Measurements from ENCODE around the gene ZNF529. TPM values are rescaled to one million over a fixed set of nuclear protein-coding genes. Genes with fewer than 3 reads are reported as not detected.

Gene ZNF529
- total RNA-seq, 1 donor: 23.6 TPM

DNA sequence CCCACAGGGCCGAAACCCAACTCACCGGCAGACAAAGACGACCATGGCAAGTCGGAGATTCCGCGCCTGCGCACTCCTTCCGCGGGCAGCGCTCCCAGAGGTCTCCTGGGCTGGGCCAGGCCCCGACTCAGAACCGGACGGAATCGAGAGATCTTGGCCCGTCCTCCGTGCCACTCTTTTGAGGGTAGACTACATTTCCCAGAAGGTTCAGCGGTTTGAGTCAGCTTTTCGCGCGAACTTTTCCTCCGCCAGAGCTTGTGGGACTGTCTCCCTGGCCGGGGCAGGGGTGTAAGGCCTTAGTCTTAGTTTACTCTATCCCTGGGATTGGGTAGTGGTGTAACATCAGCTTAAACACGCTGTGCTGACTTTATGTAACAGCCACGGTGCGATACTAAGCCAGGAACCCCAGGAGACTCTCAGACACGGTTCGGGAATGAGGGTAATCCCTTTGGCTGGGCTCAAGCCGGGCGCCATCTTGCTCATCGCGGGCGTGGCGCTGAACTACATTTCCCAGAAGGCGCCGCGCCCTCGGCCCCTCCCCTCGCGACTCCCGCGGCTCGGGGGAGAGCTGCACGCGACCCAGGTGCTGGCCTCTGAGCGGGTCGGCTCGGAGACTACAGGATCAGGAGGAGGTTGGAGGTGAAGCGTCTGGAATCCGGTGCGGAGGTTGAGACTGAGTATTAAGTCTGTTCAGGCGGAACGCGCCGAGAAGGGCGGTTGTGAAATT, 44.7 kb downstream of the ZNF529 start, which contains the start of gene ZNF260:
Gene ZNF260 (minus strand): TSS at position 78 of the 727 bp plus-strand sequence. CDS start 13,033 bp downstream, outside the sequence.
- peaks cover 17% of the 10 kb centered on the region for H3K4me1 ChIP-seq (ENCODE audit: insufficient read depth, low read length)
- H3K27me3 ChIP-seq (ENCODE audit: insufficient read depth, low read length): no peaks in the 10 kb centered on the region
- peaks cover 14% of the 10 kb centered on the region for H3K9me3 ChIP-seq (ENCODE audit: low read depth, low read length)
- H3K4me3 ChIP-seq (ENCODE audit: low read length): peak within 1 kb of the TSS; percentile 60

DNA sequence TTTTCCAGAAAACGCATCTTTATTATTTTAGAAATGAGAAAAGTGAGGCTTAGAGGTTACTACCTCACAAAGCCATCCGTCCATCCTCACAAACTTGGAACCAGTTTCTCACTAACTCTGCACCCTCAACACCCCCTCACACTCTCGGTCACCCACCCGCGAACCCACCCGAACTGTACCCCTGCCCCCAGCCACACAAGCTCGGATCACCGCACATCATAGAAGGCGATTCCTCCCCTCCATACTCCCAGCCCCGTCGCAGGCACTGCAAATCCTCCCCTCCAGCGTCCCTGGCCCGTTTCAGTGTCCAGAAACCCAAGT, 45.3 kb downstream of the ZNF529 start:
- Histone ChIP-seq H3K9me3 (ENCODE audit: low read depth, low read length) (peaks cover 18% of the 10 kb centered on the region), H3K4me3 (ENCODE audit: low read length) (peak overlapping the region; percentile 60), H3K4me1 (ENCODE audit: insufficient read depth, low read length) (peaks cover 17% of the 10 kb centered on the region), H3K27me3 (ENCODE audit: insufficient read depth, low read length) (no peaks in the 10 kb centered on the region)

DNA sequence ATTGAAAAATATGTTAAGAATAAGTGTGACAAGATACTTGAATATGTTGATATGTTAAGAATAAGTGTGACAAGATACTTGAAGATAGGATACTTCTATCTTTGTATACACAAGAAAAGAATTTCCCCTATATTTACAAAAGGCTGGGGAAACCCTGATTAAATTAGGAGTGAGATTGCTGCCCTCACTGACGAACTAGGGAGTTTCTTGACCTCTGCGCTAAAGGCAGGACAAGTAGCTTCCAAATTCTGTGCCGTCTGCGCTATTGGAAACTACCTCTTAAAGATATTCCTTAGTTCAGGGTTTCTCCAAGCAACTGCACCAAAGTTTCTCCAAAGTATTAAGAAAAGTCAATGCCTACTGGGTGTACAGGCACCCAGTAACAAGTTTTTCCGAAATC, 45.8 kb downstream of the ZNF529 start:
- Histone ChIP-seq H3K27me3 (ENCODE audit: insufficient read depth, low read length) (no peaks in the 10 kb centered on the region), H3K4me1 (ENCODE audit: insufficient read depth, low read length) (peaks cover 17% of the 10 kb centered on the region), H3K4me3 (ENCODE audit: low read length) (peak overlapping the region; percentile 60), H3K9me3 (ENCODE audit: low read depth, low read length) (peaks cover 22% of the 10 kb centered on the region)

DNA sequence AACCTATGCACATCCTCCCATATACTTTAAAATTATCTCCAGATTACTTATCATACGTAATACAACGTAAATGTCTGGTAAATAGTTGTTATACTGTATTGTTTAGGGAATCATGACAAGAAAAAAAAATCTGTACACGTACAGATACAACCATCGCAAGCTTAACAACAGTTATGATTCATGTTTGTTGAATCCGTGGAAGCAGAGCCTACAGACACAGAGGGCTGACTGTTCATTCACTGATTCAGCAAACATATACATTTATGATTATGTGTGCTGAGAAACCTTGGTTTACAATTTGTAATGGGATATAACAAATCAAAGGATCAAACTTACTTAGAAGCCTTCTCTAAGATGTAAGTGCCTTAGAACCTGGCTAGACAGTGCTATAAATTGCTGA, 46.5 kb downstream of the ZNF529 start:
- no peaks in the 10 kb centered on the region for H3K27me3 ChIP-seq (ENCODE audit: insufficient read depth, low read length)
- H3K9me3 ChIP-seq (ENCODE audit: low read depth, low read length): peaks cover 22% of the 10 kb centered on the region
- H3K4me1 ChIP-seq (ENCODE audit: insufficient read depth, low read length): peaks cover 17% of the 10 kb centered on the region
- H3K4me3 ChIP-seq (ENCODE audit: low read length): no peak overlapping the region

DNA sequence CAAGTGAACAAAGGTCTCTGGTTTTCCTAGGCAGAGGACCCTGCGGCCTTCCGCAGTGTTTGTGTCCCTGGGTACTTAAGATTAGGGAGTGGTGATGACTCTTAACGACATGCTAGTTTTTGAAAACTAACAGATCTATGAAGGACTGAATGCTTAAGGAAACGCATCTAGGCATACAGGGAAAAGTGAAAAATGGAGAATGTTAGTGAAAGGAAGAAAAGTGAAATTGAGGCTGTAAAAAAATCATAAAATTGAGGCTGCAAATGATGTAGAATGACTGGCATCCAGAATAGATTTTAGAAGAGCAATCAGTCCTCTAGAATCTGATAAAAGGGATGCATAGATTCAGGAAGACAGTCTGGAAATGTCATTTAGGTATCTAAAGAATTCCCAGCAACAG, 48.5 kb downstream of the ZNF529 start:
- Histone ChIP-seq H3K9me3 (ENCODE audit: low read depth, low read length) (peaks cover 24% of the 10 kb centered on the region), H3K4me3 (ENCODE audit: low read length) (no peak overlapping the region), H3K27me3 (ENCODE audit: insufficient read depth, low read length) (no peaks in the 10 kb centered on the region), H3K4me1 (ENCODE audit: insufficient read depth, low read length) (peaks cover 17% of the 10 kb centered on the region)

DNA sequence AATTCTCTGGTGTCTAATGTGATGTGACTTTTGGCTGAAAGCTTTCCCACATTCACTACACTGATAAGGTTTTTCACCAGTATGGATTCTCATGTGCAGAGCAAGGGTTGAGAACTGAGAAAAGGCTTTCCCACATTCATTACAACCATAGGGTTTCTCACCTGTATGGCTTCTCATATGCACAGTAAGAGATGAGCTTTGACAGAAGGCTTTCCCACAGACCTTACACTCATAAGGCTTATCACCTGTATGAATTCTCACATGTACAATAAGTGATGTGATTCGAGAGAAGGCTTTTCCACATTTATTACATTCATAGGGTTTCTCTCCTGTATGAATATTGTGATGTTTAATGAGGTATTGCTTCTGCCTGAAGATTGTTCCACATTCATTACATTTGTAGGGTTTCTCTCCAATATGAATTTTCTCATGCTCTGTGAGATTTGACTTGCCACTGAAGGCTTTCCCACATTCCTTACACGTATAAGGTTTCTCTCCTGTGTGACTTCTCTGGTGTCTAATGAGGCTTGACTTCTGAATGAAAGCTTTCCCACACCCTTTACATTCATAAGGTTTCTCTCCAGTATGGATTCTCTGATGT, 59.0 kb downstream of the ZNF529 start:
- H3K4me3 ChIP-seq (ENCODE audit: low read length): no peak overlapping the region
- H3K4me1 ChIP-seq (ENCODE audit: insufficient read depth, low read length): no peaks in the 10 kb centered on the region
- no peaks in the 10 kb centered on the region for H3K27me3 ChIP-seq (ENCODE audit: insufficient read depth, low read length)
- peaks cover 93% of the 10 kb centered on the region for H3K9me3 ChIP-seq (ENCODE audit: low read depth, low read length)

DNA sequence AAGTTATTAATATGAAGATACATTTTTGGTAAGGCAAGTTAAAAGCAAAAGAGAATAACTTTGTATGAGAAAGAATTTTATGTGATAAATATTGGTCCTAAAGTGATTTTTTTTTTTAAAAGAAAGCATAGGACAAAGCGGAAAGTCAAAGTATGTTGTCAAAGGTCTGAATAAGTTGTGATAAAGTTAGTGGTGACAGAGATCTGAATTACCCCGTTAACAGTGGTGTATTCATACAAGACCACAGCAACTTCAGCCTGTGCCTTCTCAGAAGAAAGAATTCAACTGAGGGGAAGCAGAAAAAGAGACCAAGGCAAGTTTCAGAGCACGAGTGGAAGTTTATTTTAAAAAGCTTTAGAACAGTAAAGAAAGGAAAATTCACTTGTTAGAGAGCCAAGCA, 64.8 kb downstream of the ZNF529 start:
- Histone ChIP-seq H3K9me3 (ENCODE audit: low read depth, low read length) (peaks cover 47% of the 10 kb centered on the region), H3K27me3 (ENCODE audit: insufficient read depth, low read length) (no peaks in the 10 kb centered on the region), H3K4me1 (ENCODE audit: insufficient read depth, low read length) (no peaks in the 10 kb centered on the region), H3K4me3 (ENCODE audit: low read length) (no peak overlapping the region)

DNA sequence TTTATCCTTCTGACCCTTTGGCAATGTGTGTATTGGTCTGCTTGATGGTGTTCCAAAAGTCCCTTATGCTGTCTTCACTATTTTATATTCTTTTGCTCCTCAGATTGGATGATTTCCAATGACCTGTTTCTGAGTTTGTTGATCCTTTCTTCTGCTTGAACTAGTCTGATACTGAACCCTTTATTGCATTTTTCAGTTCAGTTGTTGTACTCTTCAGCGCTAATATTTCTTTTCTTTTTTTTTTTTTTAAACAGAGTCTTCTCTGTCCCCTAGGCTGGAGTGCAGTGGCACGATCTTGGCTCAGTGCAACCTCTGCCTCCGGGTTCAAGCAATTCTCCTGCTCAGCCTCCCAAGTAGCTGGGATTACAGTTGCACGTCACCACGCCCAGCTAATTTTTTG, 71.1 kb downstream of the ZNF529 start:
- Histone ChIP-seq H3K4me1 (ENCODE audit: insufficient read depth, low read length) (no peaks in the 10 kb centered on the region), H3K4me3 (ENCODE audit: low read length) (no peak overlapping the region), H3K9me3 (ENCODE audit: low read depth, low read length) (peaks cover 30% of the 10 kb centered on the region), H3K27me3 (ENCODE audit: insufficient read depth, low read length) (no peaks in the 10 kb centered on the region)

DNA sequence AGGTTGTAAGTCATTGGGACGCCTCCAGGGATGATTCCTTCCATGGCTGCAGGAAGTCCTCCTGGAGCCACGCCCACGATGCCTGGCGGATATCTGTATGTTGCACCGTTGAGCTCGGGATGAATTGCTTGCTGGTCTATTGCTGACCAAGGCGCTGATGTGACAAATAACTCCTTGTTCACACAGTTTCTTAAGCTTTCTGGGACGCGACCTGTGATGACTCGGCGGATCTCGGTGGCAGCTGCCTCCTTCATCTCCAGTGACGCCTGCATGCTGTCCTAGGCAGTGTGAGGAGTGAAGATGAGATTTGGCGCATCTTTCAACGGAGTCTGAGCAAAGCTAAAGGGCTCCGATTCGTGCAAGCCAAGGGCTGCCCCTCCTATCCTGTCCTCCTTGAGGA, 76.1 kb downstream of the ZNF529 start:
- Histone ChIP-seq H3K4me1 (ENCODE audit: insufficient read depth, low read length) (no peaks in the 10 kb centered on the region), H3K27me3 (ENCODE audit: insufficient read depth, low read length) (no peaks in the 10 kb centered on the region), H3K9me3 (ENCODE audit: low read depth, low read length) (peaks cover 13% of the 10 kb centered on the region), H3K4me3 (ENCODE audit: low read length) (no peak overlapping the region)

Other genes starting within 250 kb of the ZNF529 start
- gene ZFP14, start 194.1 kb downstream of the ZNF529 start, total RNA-seq: 4.4 TPM
- gene ZFP82, start 154.6 kb downstream of the ZNF529 start, total RNA-seq: 4.5 TPM
- gene ZNF566, start 83.7 kb downstream of the ZNF529 start, total RNA-seq: 8.5 TPM
- 11.2 TPM for gene ZNF260, start 45.0 kb downstream of the ZNF529 start, total RNA-seq
- gene ZNF382, start 32.0 kb upstream of the ZNF529 start, total RNA-seq: 5.5 TPM
- gene ZNF461, start 93.5 kb upstream of the ZNF529 start, total RNA-seq: 14.5 TPM
- 15.0 TPM for gene ZNF567, start 114.3 kb upstream of the ZNF529 start, total RNA-seq
- gene ZNF850, start 199.5 kb upstream of the ZNF529 start, total RNA-seq: 1.4 TPM

All from mononuclear cell (primary cell).